Fibroblast of lung (primary cell): Measurements from ENCODE around the gene SCGB1C1.
"Not testable (repeated sequence)": the region's sequence is repeated elsewhere in the genome, so short reads cannot be mapped to it uniquely, and the experiment has no call there.

Source experiments
- EZH2 ChIP-seq: IDR thresholded peaks from 2 replicates; pipeline ENCODE4 v1.5.1; 2012; ENCODE audit warnings: low read length, control low read depth, mild to moderate bottlenecking; ENCODE audit errors: missing control alignments
- TF ChIP-seq, protein P1 (sequence below), 2 donors: IDR thresholded peaks in 1 of 2; conservative IDR thresholded peaks in 1 of 2; 1 replicate in 1 of 2; 2 replicates in 1 of 2; pipeline ENCODE4 v1.5.1; 2011 to 2012; ENCODE audit warnings: low read length in 2 of 2, control low read depth in 1 of 2, inconsistent platforms in 1 of 2, low read depth in 1 of 2, mild to moderate bottlenecking in 1 of 2

DNA sequence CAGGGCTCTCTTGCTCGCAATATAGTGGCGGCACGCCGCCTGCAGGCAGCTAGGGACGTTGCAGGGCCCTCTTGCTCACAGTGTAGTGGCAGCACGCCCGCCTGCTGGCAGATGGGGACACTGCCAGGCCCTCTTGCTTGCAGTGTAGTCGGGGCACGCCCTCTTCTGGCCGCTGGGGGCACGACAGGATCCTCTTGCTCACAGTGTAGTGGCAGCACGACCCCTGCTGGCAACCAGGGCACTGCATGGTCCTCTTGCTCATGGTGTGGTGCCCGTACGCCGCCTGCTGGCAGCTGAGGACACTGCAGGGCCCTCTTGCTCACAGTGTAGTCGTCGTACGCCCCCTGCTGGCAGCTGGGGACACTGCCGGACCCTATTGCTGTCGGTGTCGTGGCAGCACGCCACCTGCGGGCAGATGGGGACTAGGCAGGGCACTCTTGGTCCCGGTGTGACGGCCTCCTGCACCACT is 3.0 kb upstream of the SCGB1C1 start:
- TF ChIP-seq, protein P1, sequence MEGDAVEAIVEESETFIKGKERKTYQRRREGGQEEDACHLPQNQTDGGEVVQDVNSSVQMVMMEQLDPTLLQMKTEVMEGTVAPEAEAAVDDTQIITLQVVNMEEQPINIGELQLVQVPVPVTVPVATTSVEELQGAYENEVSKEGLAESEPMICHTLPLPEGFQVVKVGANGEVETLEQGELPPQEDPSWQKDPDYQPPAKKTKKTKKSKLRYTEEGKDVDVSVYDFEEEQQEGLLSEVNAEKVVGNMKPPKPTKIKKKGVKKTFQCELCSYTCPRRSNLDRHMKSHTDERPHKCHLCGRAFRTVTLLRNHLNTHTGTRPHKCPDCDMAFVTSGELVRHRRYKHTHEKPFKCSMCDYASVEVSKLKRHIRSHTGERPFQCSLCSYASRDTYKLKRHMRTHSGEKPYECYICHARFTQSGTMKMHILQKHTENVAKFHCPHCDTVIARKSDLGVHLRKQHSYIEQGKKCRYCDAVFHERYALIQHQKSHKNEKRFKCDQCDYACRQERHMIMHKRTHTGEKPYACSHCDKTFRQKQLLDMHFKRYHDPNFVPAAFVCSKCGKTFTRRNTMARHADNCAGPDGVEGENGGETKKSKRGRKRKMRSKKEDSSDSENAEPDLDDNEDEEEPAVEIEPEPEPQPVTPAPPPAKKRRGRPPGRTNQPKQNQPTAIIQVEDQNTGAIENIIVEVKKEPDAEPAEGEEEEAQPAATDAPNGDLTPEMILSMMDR (conservative IDR thresholded peaks at IDR 0.05 in 1 of 2, IDR thresholded peaks at IDR 0.05 in 1 of 2; ENCODE audit: low read depth in 1 of 2, low read length in 2 of 2): not testable (repeated sequence)
- not testable (repeated sequence) for TF ChIP-seq EZH2
